ENCODE measurements around the gene AP1S2.

DNA sequence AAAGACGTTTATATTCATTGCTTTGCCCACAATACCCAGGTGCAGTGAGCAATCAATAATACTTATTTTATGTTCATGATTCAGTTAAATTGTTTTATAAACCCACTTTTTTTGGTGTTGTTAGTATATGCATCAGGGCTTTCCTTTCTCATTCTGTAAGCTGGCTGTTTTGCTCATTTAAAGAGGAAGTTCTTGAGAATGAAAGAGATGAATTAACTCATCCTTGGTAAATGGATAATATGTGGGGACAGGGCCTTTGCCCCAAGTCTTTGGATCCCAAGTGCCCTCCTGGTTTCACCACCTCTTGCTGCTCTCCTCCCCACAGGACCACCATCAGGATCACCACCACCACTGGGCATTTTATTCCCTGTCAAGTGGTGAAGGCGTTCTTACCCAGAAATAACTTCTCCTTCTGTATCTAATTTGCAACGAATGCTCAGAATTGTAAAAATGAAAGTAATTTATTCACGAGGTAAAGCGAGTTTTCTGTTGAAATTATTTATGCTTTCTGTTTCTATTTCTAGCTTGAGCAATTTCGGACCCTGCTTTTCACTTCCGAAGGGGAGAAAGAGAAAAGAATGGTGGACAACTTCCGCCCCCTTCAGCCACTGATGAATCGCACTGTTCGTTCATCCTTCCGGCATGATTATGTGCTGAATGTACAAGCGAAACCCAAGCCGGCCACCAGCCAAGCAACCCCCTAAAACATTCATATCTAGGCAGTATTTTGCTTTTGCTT lies 72.5 kb downstream of the AP1S2 start:
- TF ChIP-seq, protein P1, sequence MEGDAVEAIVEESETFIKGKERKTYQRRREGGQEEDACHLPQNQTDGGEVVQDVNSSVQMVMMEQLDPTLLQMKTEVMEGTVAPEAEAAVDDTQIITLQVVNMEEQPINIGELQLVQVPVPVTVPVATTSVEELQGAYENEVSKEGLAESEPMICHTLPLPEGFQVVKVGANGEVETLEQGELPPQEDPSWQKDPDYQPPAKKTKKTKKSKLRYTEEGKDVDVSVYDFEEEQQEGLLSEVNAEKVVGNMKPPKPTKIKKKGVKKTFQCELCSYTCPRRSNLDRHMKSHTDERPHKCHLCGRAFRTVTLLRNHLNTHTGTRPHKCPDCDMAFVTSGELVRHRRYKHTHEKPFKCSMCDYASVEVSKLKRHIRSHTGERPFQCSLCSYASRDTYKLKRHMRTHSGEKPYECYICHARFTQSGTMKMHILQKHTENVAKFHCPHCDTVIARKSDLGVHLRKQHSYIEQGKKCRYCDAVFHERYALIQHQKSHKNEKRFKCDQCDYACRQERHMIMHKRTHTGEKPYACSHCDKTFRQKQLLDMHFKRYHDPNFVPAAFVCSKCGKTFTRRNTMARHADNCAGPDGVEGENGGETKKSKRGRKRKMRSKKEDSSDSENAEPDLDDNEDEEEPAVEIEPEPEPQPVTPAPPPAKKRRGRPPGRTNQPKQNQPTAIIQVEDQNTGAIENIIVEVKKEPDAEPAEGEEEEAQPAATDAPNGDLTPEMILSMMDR (IDR thresholded peaks at IDR 0.05): no peak
- TF ChIP-seq POLR2AphosphoS5 (IDR thresholded peaks at IDR 0.05): no peak

Data from suprapubic skin (tissue), 3 donors.